Breast epithelium (tissue), 3 donors: ENCODE results near the gene LRRC26.

Experiments
- POLR2A ChIP-seq: fragments of 450-650 bp; IDR thresholded peaks from one replicate; pipeline ENCODE4 v1.6.1; 2016; ENCODE audit warnings: antibody characterized with exemption, mild to moderate bottlenecking, moderate library complexity
- POLR2AphosphoS5 ChIP-seq, 3 donors: sonication (generic); formaldehyde crosslinking; IDR thresholded peaks; one replicate each; pipeline ENCODE4 v1.6.1; 2017; ENCODE audit warnings: antibody characterized with exemption in 3 of 3
- TF ChIP-seq, protein P1 (sequence below), 3 donors: fragments of 450-650 bp; IDR thresholded peaks; one replicate each; pipeline ENCODE4 v1.5.1; 2016 to 2017; ENCODE audit warnings: antibody characterized with exemption in 3 of 3, mild to moderate bottlenecking in 3 of 3, moderate library complexity in 3 of 3

DNA sequence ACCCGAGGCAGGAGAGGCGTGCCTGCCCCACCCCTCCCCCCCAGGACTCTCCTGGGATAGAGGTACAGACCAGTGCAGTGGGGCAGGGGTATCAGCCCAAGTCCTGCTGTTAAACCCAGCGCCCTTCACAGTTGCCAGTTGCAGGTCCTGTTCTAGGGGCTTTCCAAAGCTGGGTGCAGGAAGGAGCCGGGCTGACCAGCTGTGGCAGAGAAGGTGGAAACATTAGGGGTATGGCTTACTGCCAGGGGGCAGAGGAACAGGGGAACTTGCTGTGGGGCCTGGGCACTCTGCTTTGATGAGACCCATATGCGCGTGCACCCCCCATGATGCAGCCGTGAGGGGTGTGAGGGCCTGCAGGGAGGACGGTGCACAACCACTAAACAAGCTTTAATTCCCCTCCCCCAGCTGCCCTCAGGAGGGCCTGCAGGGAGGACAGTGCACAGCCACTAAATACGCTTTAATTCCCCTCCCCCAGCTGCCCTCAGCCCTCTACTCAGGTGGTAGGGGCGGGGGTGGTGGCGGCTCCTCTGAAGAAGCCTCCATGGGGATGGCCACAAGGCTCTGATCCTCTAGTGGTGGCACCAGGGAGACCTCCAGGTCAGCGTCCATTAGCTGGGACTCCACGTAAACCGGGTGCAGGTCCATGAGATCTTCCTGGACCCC is 766 bp upstream of the LRRC26 start:
- TF ChIP-seq, protein P1, sequence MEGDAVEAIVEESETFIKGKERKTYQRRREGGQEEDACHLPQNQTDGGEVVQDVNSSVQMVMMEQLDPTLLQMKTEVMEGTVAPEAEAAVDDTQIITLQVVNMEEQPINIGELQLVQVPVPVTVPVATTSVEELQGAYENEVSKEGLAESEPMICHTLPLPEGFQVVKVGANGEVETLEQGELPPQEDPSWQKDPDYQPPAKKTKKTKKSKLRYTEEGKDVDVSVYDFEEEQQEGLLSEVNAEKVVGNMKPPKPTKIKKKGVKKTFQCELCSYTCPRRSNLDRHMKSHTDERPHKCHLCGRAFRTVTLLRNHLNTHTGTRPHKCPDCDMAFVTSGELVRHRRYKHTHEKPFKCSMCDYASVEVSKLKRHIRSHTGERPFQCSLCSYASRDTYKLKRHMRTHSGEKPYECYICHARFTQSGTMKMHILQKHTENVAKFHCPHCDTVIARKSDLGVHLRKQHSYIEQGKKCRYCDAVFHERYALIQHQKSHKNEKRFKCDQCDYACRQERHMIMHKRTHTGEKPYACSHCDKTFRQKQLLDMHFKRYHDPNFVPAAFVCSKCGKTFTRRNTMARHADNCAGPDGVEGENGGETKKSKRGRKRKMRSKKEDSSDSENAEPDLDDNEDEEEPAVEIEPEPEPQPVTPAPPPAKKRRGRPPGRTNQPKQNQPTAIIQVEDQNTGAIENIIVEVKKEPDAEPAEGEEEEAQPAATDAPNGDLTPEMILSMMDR (IDR thresholded peaks at IDR 0.05), result no peak
- TF ChIP-seq POLR2A (no peak), POLR2AphosphoS5 (IDR thresholded peaks at IDR 0.05) (no peak)
